ENCODE results near the gene SLC40A1.

Gene SLC40A1

GRCh38 chr2:189514104-189514503 lies 66.5 kb downstream of the SLC40A1 start:
- no peak for DNase-seq (ENCODE audit: low read depth, low spot score)

- no peak for DNase-seq (ENCODE audit: low read depth, low spot score)
Observed at GRCh38 chr2:189512879-189513278, 67.7 kb downstream of the SLC40A1 start.

DNA sequence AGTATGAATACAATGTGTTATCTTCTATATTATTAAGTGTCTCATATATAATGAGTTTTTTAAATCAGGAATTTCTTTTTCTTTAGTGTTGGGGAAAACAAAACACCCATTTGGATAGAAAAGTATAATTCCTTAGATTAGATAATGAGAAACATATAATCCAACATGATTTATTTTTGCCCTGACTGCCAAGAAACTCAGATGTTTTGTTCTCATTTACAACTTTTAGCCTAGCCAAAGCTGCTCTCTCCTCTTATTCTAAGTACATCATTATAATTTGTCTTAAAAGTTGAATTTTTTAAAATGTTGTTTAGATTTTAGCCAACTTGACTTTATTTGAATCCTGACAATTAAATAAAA lies 68.6 kb downstream of the SLC40A1 start:
- no peak for DNase-seq (ENCODE audit: low read depth, low spot score)

- no peak for DNase-seq (ENCODE audit: low read depth, low spot score)
Observed at GRCh38 chr2:189511210-189511959, 69.2 kb downstream of the SLC40A1 start.
